OCI-LY1 (cell line): ENCODE results near the gene ATP8B2.

ENCODE experiments used
- EZH2 ChIP-seq: fragments of 200-600 bp; sonication (generic), shearing (Covaris generic); IDR thresholded peaks from 2 replicates; pipeline ENCODE4 v1.8.0; 2017; ENCODE audit warnings: borderline replicate concordance, mixed run types, mild to moderate bottlenecking, antibody characterized with exemption, low read length, moderate library complexity, mixed read lengths
- TF ChIP-seq, protein P1 (sequence below): fragments of 200-600 bp; sonication (generic), shearing (Covaris generic); IDR thresholded peaks from 2 replicates; pipeline ENCODE4 v1.5.1; 2017; ENCODE audit warnings: mild to moderate bottlenecking, antibody characterized with exemption, low read length, moderate library complexity, mixed read lengths

DNA sequence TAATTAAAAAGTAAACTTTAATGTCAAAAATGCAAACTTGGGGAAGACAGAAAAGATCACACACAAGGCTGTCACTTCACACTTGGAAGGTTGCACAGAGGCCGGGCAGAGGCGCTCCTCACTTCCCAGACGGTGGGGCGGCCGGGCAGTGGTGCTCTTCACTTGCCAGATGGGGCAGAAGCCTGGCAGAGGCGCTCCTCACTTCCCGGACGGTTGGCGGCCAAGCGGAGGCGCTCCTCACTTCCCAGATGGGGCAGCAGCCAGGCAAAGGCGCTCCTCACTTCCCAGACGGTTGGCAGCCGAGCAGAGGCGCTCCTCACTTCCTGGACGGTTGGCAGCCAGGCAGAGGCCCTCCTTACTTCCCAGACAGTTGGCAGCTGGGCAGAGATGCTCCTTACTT is 54.0 kb downstream of the ATP8B2 start:
- no peak for TF ChIP-seq EZH2
- TF ChIP-seq, protein P1, sequence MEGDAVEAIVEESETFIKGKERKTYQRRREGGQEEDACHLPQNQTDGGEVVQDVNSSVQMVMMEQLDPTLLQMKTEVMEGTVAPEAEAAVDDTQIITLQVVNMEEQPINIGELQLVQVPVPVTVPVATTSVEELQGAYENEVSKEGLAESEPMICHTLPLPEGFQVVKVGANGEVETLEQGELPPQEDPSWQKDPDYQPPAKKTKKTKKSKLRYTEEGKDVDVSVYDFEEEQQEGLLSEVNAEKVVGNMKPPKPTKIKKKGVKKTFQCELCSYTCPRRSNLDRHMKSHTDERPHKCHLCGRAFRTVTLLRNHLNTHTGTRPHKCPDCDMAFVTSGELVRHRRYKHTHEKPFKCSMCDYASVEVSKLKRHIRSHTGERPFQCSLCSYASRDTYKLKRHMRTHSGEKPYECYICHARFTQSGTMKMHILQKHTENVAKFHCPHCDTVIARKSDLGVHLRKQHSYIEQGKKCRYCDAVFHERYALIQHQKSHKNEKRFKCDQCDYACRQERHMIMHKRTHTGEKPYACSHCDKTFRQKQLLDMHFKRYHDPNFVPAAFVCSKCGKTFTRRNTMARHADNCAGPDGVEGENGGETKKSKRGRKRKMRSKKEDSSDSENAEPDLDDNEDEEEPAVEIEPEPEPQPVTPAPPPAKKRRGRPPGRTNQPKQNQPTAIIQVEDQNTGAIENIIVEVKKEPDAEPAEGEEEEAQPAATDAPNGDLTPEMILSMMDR, result no peak
